HK-2 (cell line): Measurements from ENCODE around the gene ZNHIT1.
A peak's percentile ranks its signal among the peaks of the same experiment; 100 is the strongest.
"Not testable (repeated sequence)": the region's sequence is repeated elsewhere in the genome, so short reads cannot be mapped to it uniquely, and the experiment has no call there.

Experiments used
- DNase-seq: peaks from one replicate; pipeline ENCODE4 v3.0.0-alpha.2; 2018; ENCODE audit not compliant: unreplicated experiment

ZNHIT1 gene

GRCh38 chr7:101241443-101242349 lies 23.7 kb downstream of the ZNHIT1 start:
- no peak for DNase-seq

- no peak for DNase-seq
Observed at GRCh38 chr7:101243646-101244374, 25.8 kb downstream of the ZNHIT1 start.

- DNase-seq, result peak; percentile 93
Observed at GRCh38 chr7:101244375-101245146, 26.6 kb downstream of the ZNHIT1 start, which contains the start of gene FIS1. Gene FIS1 (minus strand): TSS chr7:101245081. CDS start chr7:101245004, 77 bp downstream.

GRCh38 chr7:101245147-101245668 lies 27.2 kb downstream of the ZNHIT1 start:
- DNase-seq, result no peak

- DNase-seq, result no peak
Observed at GRCh38 chr7:101248276-101248675, 30.3 kb downstream of the ZNHIT1 start.

GRCh38 chr7:101250324-101250723 lies 32.4 kb downstream of the ZNHIT1 start:
- no peak for DNase-seq

- peak; percentile 98 for DNase-seq
Observed at GRCh38 chr7:101251871-101252659, 34.1 kb downstream of the ZNHIT1 start.

GRCh38 chr7:101253199-101253598 lies 35.2 kb downstream of the ZNHIT1 start:
- not testable (repeated sequence) for DNase-seq

GRCh38 chr7:101255796-101256195 lies 37.8 kb downstream of the ZNHIT1 start:
- no peak for DNase-seq

GRCh38 chr7:101258243-101258731 lies 40.3 kb downstream of the ZNHIT1 start:
- DNase-seq, result no peak

- DNase-seq, result not testable (repeated sequence)
Observed at GRCh38 chr7:101264102-101264706, 46.2 kb downstream of the ZNHIT1 start.

GRCh38 chr7:101265622-101266516 lies 47.9 kb downstream of the ZNHIT1 start:
- no peak for DNase-seq

- no peak for DNase-seq
Observed at GRCh38 chr7:101269664-101270063, 51.7 kb downstream of the ZNHIT1 start.

- DNase-seq, result no peak
Observed at GRCh38 chr7:101271021-101271420, 53.1 kb downstream of the ZNHIT1 start.

GRCh38 chr7:101273206-101273605 lies 55.2 kb downstream of the ZNHIT1 start:
- DNase-seq, result no peak
